Stimulated activated CD8-positive, alpha-beta memory T cell treated with anti-CD3 and anti-CD28 coated beads, Interleukin-12 subunit alpha, Interleukin-12 subunit beta, amount 100 ng/mL, for 4 hours (primary cell): ENCODE measurements around the gene CEPT1.

ENCODE experiments used
- DNase-seq: peaks from one replicate; pipeline ENCODE4 v3.0.0-alpha.2; 2020; ENCODE audit warnings: low read depth

CEPT1 gene

GRCh38 chr1:111147948-111148347, 7.9 kb downstream of the CEPT1 start:
- DNase-seq, result no peak

GRCh38 chr1:111148376-111148881, 8.4 kb downstream of the CEPT1 start:
- no peak for DNase-seq

GRCh38 chr1:111151838-111152237, 11.8 kb downstream of the CEPT1 start:
- no peak for DNase-seq

GRCh38 chr1:111154021-111154999, 14.3 kb downstream of the CEPT1 start:
- DNase-seq, result no peak

GRCh38 chr1:111157431-111157830, 17.4 kb downstream of the CEPT1 start:
- DNase-seq, result no peak

GRCh38 chr1:111161843-111162487, 21.9 kb downstream of the CEPT1 start:
- DNase-seq, result no peak

GRCh38 chr1:111162488-111162880, 22.5 kb downstream of the CEPT1 start:
- no peak for DNase-seq

GRCh38 chr1:111163363-111163762, 23.3 kb downstream of the CEPT1 start:
- no peak for DNase-seq

GRCh38 chr1:111164151-111164550, 24.1 kb downstream of the CEPT1 start:
- no peak for DNase-seq

- no peak for DNase-seq
These were observed 32.4 kb downstream of the CEPT1 start for GRCh38 chr1:111172463-111172862.

GRCh38 chr1:111174070-111174469, 34.0 kb downstream of the CEPT1 start:
- DNase-seq, result no peak

GRCh38 chr1:111175349-111175748, 35.3 kb downstream of the CEPT1 start:
- DNase-seq, result no peak

- DNase-seq, result no peak
These were observed 36.7 kb downstream of the CEPT1 start for GRCh38 chr1:111176678-111177077.

- DNase-seq, result no peak
These were observed 40.0 kb downstream of the CEPT1 start for GRCh38 chr1:111179968-111180533.

GRCh38 chr1:111182052-111182451, 42.0 kb downstream of the CEPT1 start:
- DNase-seq, result no peak

GRCh38 chr1:111183308-111184069, 43.5 kb downstream of the CEPT1 start:
- no peak for DNase-seq

- DNase-seq, result no peak
These were observed 44.6 kb downstream of the CEPT1 start for GRCh38 chr1:111184663-111185062.

- DNase-seq, result no peak
These were observed 51.0 kb downstream of the CEPT1 start for GRCh38 chr1:111190931-111191451.

GRCh38 chr1:111191496-111191895, 51.5 kb downstream of the CEPT1 start:
- no peak for DNase-seq

GRCh38 chr1:111192074-111192473, 52.1 kb downstream of the CEPT1 start:
- DNase-seq, result no peak

- no peak for DNase-seq
These were observed 52.9 kb downstream of the CEPT1 start for GRCh38 chr1:111192658-111193519.
